ENCODE data around the gene SERPINB7. TPM values are rescaled to one million over a fixed set of nuclear protein-coding genes. Genes with fewer than 3 reads are reported as not detected.

The SERPINB7 gene
- total and polyA plus RNA-seq, 2 of the 8 experiments (the other 6 are each of a cell fraction or from before 2014, with no cell fraction given): not detected

- TF ChIP-seq JUND (IDR thresholded peaks at IDR 0.05; ENCODE audit: low read length) (no peak), RNF2 (IDR thresholded peaks at IDR 0.05; ENCODE audit: borderline replicate concordance, low read depth, low read length, missing control alignments, poor library complexity, severe bottlenecking) (no peak), POLR2A (IDR thresholded peaks at IDR 0.05; ENCODE audit: control extremely low read depth in 1 of 2, low read depth in 2 of 2, low read length in 2 of 2) (no peak), CBX8 (IDR thresholded peaks at IDR 0.05; ENCODE audit: borderline replicate concordance, low read depth, low read length) (no peak)
Measured at GRCh38 chr18:63823516-63824219, 48.5 kb downstream of the SERPINB7 start (continued).

All from H1 (cell line).